ENCODE measurements around the gene TTC28. TPM values are rescaled to one million over a fixed set of nuclear protein-coding genes. Genes with fewer than 3 reads are reported as not detected.

The TTC28 gene
- total and polyA plus RNA-seq, 8 donors, result 2.2 to 18.6 (median 11.5) TPM

DNA sequence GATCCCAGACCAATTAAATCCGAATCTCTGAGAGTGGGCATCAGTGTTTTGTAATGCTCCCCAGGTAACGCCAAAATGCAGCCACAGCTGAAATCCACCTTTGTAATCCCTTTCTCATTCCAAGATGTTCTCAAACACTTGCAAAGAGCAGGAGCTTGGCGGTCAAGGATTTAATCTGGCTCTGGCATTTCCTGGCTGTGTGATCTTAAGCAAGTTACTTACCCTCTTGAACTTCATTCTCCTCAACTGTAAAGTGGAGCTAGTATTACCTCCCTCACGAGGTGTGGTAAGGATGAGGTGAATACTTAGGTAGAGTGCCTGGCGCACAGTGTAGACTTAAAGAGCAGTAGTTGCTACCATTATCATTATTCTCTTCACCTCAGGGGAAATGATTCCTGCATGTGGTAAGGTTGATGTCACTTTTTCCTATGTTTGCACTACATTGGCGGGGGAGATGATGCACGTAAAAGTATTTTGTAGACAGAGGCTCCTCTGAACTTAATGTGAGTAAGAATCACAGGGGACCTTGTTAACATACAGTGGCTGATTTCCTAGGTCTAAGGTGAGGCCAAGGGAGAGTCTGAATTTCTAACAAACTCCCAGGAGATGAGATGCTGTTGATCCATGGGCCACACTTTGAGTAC is 550.2 kb downstream of the TTC28 start:
- Histone ChIP-seq H3K9me3 (no peaks in the 10 kb centered on the region), H3K4me1 (no peaks in the 10 kb centered on the region), H3K4me3 (no peak overlapping the region), H3K27me3 (no peaks in the 10 kb centered on the region), H3K27ac (no peak overlapping the region), H3K36me3 (no peaks in the 10 kb centered on the region)
- 90 to 92% methylated on average over 7 of the region's 7 CpGs for WGBS, 2 donors
- TF ChIP-seq CTCF (IDR thresholded peaks at IDR 0.05), result no peak
- FAIRE-seq, result no peak
- intact Hi-C loops (cut with DNase I), result loop anchor here in 1 of 3 donors (10.0 kb wide), 1 partner anchor 65 kb away; no protein-coding TSS in a partner anchor
- no peak for DNase-seq
- no peak for ATAC-seq

GRCh38 chr22:28128827-28129226 is 550.8 kb downstream of the TTC28 start:
- WGBS, 2 donors, result 83 to 89% methylated on average over 4 of the region's 4 CpGs
- H3K27me3 ChIP-seq, result no peaks in the 10 kb centered on the region
- no peak for TF ChIP-seq CTCF (IDR thresholded peaks at IDR 0.05)
- DNase-seq, result no peak
- H3K27ac ChIP-seq, result no peak overlapping the region
- H3K36me3 ChIP-seq, result no peaks in the 10 kb centered on the region
- ATAC-seq, result no peak
- no peaks in the 10 kb centered on the region for H3K4me1 ChIP-seq
- intact Hi-C loops (cut with DNase I), result loop anchor here in 1 of 3 donors (10.0 kb wide), 1 partner anchor 64 kb away; no protein-coding TSS in a partner anchor
- FAIRE-seq, result no peak
- H3K9me3 ChIP-seq, result no peaks in the 10 kb centered on the region
- no peak overlapping the region for H3K4me3 ChIP-seq

DNA sequence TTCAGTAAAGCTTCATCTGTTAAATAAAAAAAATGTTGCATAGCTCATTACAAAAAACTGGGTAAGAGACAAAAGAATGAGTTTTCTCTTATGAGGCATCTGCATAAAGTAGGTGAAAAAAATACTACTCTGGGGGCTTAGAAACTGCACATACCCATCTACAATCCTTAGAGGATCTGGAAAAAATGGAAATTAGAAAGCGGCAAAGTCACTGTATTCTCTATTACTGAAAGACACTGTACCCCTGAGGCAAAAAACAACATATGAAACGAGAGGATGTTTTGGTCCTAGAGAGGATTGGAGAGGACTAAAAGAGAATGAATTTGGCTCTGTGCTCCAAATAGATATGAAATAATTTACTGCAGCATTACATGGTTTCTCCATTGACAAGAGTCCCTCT is 553.8 kb downstream of the TTC28 start:
- Histone ChIP-seq H3K4me3 (no peak overlapping the region), H3K9me3 (no peaks in the 10 kb centered on the region), H3K36me3 (no peaks in the 10 kb centered on the region), H3K4me1 (no peaks in the 10 kb centered on the region), H3K27me3 (no peaks in the 10 kb centered on the region), H3K27ac (no peak overlapping the region)
- DNase-seq (no peak), ATAC-seq (no peak), FAIRE-seq (no peak)
- no peak for TF ChIP-seq CTCF (IDR thresholded peaks at IDR 0.05)
- 86 to 96% methylated on average over 2 of the region's 2 CpGs for WGBS, 2 donors
- intact Hi-C loops (cut with DNase I), result loop anchor here in 1 of 3 donors (10.0 kb wide), 1 partner anchor 61 kb away; no protein-coding TSS in a partner anchor

- Histone ChIP-seq H3K27me3 (no peaks in the 10 kb centered on the region), H3K4me3 (no peak overlapping the region), H3K9me3 (no peaks in the 10 kb centered on the region), H3K4me1 (no peaks in the 10 kb centered on the region), H3K36me3 (no peaks in the 10 kb centered on the region), H3K27ac (no peak overlapping the region)
- TF ChIP-seq CTCF (IDR thresholded peaks at IDR 0.05), result no peak
- 93 to 100% methylated on average over 1 of the region's 1 CpG for WGBS, 2 donors
- intact Hi-C loops (cut with DNase I), result loop anchor here in 1 of 3 donors (10.0 kb wide), 1 partner anchor 59 kb away; no protein-coding TSS in a partner anchor
- ATAC-seq, result no peak
- no peak for FAIRE-seq
- no peak for DNase-seq
These were observed 555.5 kb downstream of the TTC28 start for GRCh38 chr22:28123989-28124766.
